GM20431 (cell line): ENCODE measurements around the gene VPS4B.
"Not testable (repeated sequence)": the region's sequence is repeated elsewhere in the genome, so short reads cannot be mapped to it uniquely, and the experiment has no call there.

Source experiments
- in situ Hi-C: fragments of 300-500 bp; cut with MseI, MboI; formaldehyde crosslinking; loops from one replicate; pipeline ENCODE4 v1.15.0; 2020; ENCODE audit warnings: low sequenced_read_pairs; ENCODE audit not compliant: unreplicated experiment

VPS4B gene

DNA sequence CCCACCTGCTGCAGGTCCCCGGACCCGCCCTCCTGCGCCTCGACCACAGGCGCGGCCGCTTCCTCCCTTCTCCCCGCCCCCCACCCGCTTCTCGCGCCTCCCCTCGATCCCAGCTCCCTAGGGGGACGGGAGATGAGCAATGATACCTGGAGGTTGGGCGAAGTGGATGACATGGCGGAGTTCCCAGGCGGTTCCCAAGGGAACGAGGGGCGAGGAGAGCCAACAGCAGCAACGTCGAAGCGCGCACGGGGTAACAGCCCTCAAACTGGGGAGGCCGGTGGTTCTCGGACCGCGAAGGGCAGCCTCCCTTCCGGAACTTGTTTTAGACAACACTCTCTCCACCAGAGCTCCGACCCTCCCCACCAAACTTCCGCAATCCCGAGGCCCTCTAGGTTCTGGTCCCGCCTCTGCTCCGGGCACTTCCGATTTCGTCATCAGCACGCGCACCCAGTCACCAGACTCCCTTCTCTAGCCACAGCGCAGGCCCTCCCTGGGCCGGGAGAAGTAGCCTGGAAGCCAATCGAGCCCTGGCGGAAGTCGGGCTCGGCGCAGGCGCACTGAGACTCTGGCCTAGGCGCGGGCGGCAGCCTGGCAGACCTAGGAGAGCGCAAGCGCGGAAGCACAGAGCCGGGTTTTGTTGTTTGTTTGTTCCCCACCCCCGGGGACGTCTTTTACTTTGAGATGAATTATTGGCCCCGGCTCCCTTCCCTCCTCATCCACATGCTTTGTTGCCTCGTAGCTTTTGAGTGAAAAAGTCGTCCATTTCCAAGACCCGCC lies at the start of gene VPS4B:
Gene VPS4B (minus strand): TSS at position 390 of the 777 bp plus-strand sequence. CDS start 217 bp downstream, at position 173.
- in situ Hi-C loops, result no loop called here

DNA sequence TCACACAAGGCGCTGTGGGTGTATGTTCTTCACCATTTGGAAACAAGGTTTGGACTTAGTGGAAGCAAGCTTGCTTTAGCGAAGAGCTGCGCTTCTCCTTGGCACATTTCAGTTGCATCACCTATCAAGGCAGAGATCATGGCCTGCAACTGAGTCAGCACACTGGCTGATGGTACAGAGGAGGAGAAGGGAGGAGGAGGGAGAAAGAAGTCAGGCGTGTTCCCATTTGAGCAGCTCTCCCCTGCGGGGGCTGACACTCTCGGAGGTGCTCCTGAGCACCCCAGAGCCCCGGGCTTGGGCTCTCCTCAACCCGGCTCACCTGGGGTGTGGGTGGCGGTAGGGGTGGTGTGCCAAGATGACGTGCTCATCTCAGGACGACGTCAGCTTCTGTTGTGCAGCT lies 48.5 kb upstream of the VPS4B start:
- in situ Hi-C loops, result no loop called here

DNA sequence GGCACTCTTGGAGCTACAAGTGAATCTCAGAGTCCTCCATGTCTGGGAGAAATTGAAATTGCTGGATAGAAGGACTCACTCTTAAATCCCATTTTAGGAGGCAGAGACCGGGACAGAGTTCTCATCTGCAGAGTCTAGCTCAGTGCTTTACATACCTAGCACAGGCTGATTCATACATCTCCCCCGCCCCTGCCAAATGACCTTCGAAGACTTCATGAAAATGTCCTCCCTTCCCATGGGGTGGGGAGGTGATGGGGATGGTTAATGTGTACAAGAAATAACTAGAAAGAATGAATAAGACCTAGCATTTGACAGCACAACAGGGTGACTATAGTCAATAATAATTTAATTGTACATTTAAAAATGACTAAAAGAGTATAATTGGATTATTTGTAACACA lies 46.3 kb upstream of the VPS4B start:
- in situ Hi-C loops, result no loop called here

DNA sequence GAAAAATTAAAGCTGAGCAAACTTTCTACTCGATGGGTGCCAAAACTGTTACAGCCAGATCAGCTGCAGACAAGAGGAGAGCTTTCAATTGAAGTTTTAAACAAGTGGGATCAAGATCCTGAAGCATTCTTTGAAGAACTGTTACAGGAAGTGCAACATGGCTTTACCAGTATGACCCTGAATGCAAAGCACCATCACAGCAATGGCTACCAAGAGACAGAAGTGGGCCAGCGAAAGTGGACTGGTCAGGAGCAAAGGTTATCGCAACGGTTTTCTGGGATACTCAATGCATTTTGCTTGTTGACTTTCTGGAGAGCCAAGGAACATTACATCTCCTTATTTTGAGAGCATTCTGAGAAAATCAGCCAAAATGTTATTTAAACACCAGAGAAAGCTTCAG lies 45.4 kb upstream of the VPS4B start:
- in situ Hi-C loops, result no loop called here

DNA sequence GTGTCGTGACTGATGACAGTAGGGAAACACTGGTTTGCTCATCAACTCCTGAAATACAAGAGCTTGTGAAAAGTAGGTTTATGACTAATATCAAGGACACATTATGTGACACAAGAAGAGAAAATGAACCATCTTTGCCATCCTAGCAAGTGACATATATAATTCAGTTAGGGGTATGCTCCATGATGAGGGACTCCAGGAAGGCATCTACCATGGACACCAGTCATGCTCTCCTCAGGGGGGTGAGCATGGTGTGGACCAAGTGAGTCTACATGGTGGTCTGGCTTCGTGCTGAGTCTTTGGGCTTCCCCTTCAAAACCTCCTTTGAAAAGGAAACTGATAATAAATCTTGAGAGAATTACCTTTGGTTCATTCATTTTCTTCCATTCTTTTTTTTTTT lies 42.8 kb upstream of the VPS4B start:
- in situ Hi-C loops, result no loop called here

DNA sequence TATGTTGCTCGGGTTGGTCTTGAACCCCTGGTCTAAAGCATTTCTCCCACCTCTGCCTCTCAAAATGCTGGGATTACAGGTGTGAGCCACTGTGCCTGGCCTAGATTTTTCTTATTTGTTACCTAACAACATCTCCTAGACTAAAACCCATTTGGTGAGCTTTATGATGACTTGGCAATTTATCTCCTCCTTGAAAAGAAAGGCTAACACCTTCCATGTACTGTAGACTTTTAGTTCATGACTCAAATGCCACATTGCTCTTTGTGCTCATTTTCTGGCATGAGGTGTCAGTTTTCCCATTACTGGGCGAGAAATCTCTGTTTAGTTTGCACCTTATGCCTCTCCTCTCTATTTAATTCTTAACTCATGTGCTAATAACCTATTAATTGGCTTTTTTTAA lies 42.2 kb upstream of the VPS4B start:
- in situ Hi-C loops, result no loop called here

- in situ Hi-C loops, result no loop called here
Observed at GRCh38 chr18:63460414-63460813, 38.1 kb upstream of the VPS4B start.

GRCh38 chr18:63457977-63458376 lies 35.7 kb upstream of the VPS4B start:
- in situ Hi-C loops, result no loop called here

DNA sequence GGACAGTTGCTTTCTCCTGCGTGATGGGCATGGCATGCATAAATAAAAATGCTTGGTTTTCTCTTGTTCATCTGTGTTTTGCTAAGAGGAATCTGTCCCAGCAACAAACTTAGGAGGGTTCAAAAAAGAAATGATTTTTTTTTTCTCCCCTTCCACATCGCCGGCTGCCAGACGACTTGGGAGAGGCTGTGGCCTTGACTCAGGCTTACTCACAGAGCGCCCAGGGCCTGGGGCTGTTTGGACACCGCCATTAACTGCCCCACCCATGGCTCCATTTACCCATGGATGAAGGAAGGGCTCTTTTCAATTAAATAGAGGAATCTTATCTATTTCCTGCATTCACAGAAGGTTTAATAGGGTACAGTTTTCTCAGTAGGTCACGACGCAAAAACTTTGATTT lies 32.2 kb upstream of the VPS4B start:
- in situ Hi-C loops, result no loop called here

DNA sequence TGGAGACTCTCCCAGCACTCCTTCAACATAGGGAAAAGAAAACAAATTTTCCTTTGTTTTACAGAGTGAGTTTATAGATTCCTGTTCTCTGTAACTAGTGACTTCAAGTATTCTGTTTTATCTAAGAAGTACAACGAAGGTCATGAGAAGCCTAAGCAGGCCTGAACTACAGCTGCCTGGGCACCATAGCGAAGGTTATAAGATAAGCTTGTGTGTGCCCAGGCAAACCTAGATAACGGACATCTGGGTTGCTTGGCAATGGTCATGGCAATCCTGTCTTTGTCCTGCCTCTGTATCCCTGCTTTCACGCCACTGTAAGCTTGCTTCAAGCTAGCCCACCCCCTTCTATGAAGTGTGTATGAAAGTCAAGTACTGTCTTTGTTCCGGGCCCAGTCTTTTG lies 30.5 kb upstream of the VPS4B start:
- in situ Hi-C loops, result not testable (repeated sequence)

GRCh38 chr18:63451799-63452660 lies 29.8 kb upstream of the VPS4B start:
- in situ Hi-C loops, result no loop called here

GRCh38 chr18:63449426-63449825 lies 27.1 kb upstream of the VPS4B start:
- in situ Hi-C loops, result loop anchor here (25.0 kb wide), 1 partner anchor 437 kb away; no protein-coding TSS in a partner anchor

DNA sequence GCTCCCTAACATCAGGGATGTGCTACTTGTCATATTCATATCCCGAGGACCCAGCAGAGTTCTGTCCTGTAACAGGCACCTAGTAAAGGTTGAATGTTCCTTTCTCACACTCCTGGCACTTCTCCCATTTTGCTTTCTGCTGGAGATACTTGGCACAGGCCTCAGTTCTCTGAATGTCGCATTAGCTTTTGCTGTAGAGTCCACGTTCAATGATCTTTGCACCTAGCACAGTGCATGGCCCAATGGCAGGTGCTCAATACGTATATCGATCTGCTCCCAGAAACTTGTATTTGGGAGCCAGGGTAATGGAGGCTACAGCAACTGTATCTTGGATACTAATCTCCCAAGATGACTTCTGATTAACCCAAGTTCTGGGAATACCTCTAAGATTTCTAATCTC lies 24.8 kb upstream of the VPS4B start:
- in situ Hi-C loops, result loop anchor here (25.0 kb wide), 1 partner anchor 435 kb away; no protein-coding TSS in a partner anchor

GRCh38 chr18:63446266-63446665 lies 24.0 kb upstream of the VPS4B start:
- in situ Hi-C loops, result loop anchor here (25.0 kb wide), 1 partner anchor 434 kb away; no protein-coding TSS in a partner anchor

GRCh38 chr18:63445037-63445436 lies 22.8 kb upstream of the VPS4B start:
- in situ Hi-C loops, result loop anchor here (25.0 kb wide), 1 partner anchor 433 kb away; no protein-coding TSS in a partner anchor

DNA sequence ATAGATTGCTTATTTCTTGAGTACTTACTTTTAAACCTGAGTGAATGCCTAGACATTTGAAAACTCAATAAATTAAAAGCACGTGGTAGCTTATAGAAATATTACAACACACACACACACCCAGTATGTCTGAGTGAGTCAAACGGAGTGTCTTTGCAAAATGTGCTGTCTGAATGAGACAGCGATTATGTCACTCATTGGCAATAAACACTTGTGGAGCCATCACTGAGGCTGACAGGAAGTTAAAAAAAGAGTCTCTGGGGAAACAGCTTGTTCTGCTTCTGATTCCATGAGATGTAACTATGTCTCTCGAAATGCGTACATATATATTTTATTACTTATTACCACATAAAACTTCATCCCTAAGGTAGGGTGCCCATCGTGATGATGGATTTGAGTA lies 22.3 kb upstream of the VPS4B start:
- in situ Hi-C loops, result loop anchor here (25.0 kb wide), 1 partner anchor 432 kb away; no protein-coding TSS in a partner anchor

- in situ Hi-C loops, result loop anchor here (25.0 kb wide), 1 partner anchor 432 kb away; no protein-coding TSS in a partner anchor
Observed at GRCh38 chr18:63443829-63444228, 21.6 kb upstream of the VPS4B start.

DNA sequence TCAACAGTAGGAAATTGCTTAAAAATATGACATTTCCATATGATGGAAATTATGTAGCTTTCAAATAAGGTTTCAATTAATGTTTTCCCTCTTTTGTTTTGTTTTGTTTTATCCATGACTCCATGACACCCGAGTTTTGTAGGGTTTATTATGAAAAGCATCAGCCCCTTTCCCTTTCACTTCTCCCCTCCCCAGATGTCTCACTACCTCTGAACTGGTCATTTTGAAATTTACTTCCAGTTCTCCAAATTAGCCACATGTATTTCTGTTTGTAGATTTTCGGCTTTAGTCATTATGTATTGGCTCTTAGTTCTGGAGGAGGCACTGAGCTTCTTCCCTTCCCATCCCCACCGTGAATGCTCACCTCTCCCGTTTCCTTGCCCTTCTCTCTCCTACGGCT lies 18.6 kb upstream of the VPS4B start:
- in situ Hi-C loops, result loop anchor here (25.0 kb wide), 1 partner anchor 429 kb away; no protein-coding TSS in a partner anchor

DNA sequence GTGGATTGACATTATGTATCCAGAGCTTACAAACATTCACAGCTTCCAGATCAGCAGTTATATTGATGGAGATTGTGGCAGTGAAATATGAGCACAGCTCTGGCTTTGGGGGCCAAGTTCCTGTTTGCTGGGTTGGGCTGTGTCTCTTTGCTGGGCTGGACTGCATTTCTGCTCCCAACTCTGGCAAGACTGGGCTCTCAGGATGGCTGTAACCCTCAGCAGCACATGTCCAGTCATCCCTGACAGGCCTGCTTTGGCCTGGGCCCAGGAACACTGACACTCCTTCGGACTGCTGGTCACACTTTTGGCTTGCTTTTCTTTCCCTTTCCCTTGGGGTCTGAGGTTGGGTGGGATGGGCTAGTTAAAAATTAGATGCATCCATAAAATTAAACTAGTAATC lies 17.9 kb upstream of the VPS4B start:
- in situ Hi-C loops, result loop anchor here (25.0 kb wide), 1 partner anchor 428 kb away; no protein-coding TSS in a partner anchor

DNA sequence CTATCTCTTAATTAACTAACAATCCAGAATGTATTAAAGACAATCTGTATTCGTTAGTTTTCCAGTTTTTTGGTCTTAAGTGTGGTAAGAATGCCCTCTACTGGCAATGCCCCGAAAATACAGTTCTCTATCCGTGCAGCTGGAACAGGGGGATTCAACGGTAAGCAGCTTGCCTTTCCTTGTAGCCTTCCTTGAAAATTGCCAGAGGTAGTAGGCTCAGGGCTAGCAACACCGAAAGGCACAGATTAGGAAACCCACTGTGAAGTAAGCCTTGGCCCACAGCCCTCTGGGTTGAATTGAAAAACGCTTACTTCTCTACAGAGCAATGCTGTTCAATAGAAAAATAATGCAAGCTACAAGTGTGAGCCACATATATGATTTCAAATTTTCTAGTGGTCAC lies 17.1 kb upstream of the VPS4B start:
- in situ Hi-C loops, result loop anchor here (25.0 kb wide), 1 partner anchor 427 kb away; no protein-coding TSS in a partner anchor

DNA sequence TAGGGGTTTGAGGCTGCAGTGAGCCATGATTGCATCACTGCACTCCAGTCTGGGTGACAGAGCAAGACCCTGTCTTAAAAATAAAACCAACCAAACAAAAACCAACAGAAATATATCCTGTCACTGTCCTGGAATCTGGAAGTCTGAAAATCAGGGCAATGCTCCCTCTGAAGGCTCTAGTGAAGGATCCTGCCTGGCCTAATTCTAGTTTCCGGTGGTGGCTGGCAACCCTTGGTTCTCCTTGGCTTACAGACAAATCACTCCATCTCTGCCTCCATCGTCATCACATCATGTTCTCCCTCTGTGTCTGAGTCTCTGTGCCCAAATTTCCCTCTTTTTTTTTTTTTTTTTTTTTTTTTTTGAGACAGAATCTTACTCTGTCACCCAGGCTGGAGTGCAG lies 15.9 kb upstream of the VPS4B start:
- in situ Hi-C loops, result loop anchor here (25.0 kb wide), 1 partner anchor 426 kb away; no protein-coding TSS in a partner anchor
